ENCODE measurements around the gene CENPX.

CENPX gene

GRCh38 chr17:82052638-82053059, 30.0 kb upstream of the CENPX start:
- Histone ChIP-seq H3K4me1 (no peaks in the 10 kb centered on the region), H3K9me3 (ENCODE audit: control insufficient read depth, low read length) (no peaks in the 10 kb centered on the region), H3K9ac (no peak overlapping the region), H3K4me3 (ENCODE audit: low read depth, low read length) (peak overlapping the region; percentile 67), H3K27ac (no peak overlapping the region), H3K27me3 (ENCODE audit: control insufficient read depth, insufficient read depth, low read length) (no peaks in the 10 kb centered on the region), H3K36me3 (ENCODE audit: control insufficient read depth, insufficient read depth, low read length) (no peaks in the 10 kb centered on the region), H3K79me2 (no peaks in the 10 kb centered on the region), H2AFZ (no peak overlapping the region), H3K4me2 (ENCODE audit: low read length) (peak overlapping the region; percentile 95)
- TF ChIP-seq CTCF (IDR thresholded peaks at IDR 0.05), result no peak

- Histone ChIP-seq H3K79me2 (no peaks in the 10 kb centered on the region), H3K36me3 (ENCODE audit: control insufficient read depth, insufficient read depth, low read length) (no peaks in the 10 kb centered on the region), H3K9me3 (ENCODE audit: control insufficient read depth, low read length) (no peaks in the 10 kb centered on the region), H2AFZ (peak within 1 kb of the TSS; percentile 73), H3K4me2 (ENCODE audit: low read length) (peak within 1 kb of the TSS; percentile 95), H3K4me1 (no peaks in the 10 kb centered on the region), H3K27me3 (ENCODE audit: control insufficient read depth, insufficient read depth, low read length) (no peaks in the 10 kb centered on the region), H3K4me3 (ENCODE audit: low read depth, low read length) (peak within 1 kb of the TSS; percentile 70), H3K27ac (no peak within 1 kb of the TSS), H3K9ac (peak within 1 kb of the TSS; percentile 46)
- no peak for TF ChIP-seq CTCF (IDR thresholded peaks at IDR 0.05)
Observed at GRCh38 chr17:82051776-82052637, 29.3 kb upstream of the CENPX start, which contains the start of the genes GPS1 and RFNG. Gene GPS1, plus strand, starts transcription at chr17:82051898. Its CDS starts 34 bp downstream, at chr17:82051932. Gene RFNG, minus strand, starts transcription at chr17:82051811. Its CDS starts 45 bp downstream, at chr17:82051766.

- TF ChIP-seq CTCF (IDR thresholded peaks at IDR 0.05), result no peak
- Histone ChIP-seq H3K79me2 (no peaks in the 10 kb centered on the region), H3K27ac (no peak overlapping the region), H3K36me3 (ENCODE audit: control insufficient read depth, insufficient read depth, low read length) (no peaks in the 10 kb centered on the region), H3K4me1 (no peaks in the 10 kb centered on the region), H3K27me3 (ENCODE audit: control insufficient read depth, insufficient read depth, low read length) (no peaks in the 10 kb centered on the region), H3K9me3 (ENCODE audit: control insufficient read depth, low read length) (no peaks in the 10 kb centered on the region), H2AFZ (peak overlapping the region; percentile 73), H3K4me2 (ENCODE audit: low read length) (peak overlapping the region; percentile 95), H3K4me3 (ENCODE audit: low read depth, low read length) (peak overlapping the region; percentile 70), H3K9ac (peak overlapping the region; percentile 46)
Observed at GRCh38 chr17:82050761-82051641, 28.3 kb upstream of the CENPX start.

GRCh38 chr17:82050152-82050760, 27.6 kb upstream of the CENPX start:
- no peaks in the 10 kb centered on the region for H3K4me1 ChIP-seq
- no peaks in the 10 kb centered on the region for H3K9me3 ChIP-seq (ENCODE audit: control insufficient read depth, low read length)
- H3K9ac ChIP-seq, result no peak overlapping the region
- H2AFZ ChIP-seq, result no peak overlapping the region
- no peaks in the 10 kb centered on the region for H3K27me3 ChIP-seq (ENCODE audit: control insufficient read depth, insufficient read depth, low read length)
- TF ChIP-seq CTCF (IDR thresholded peaks at IDR 0.05), result no peak
- peak overlapping the region; percentile 70 for H3K4me3 ChIP-seq (ENCODE audit: low read depth, low read length)
- no peaks in the 10 kb centered on the region for H3K36me3 ChIP-seq (ENCODE audit: control insufficient read depth, insufficient read depth, low read length)
- H3K4me2 ChIP-seq (ENCODE audit: low read length), result peak overlapping the region; percentile 95
- no peak overlapping the region for H3K27ac ChIP-seq
- no peaks in the 10 kb centered on the region for H3K79me2 ChIP-seq
